Measurements from ENCODE around the gene AP3S1. TPM values are rescaled to one million over a fixed set of nuclear protein-coding genes. Genes with fewer than 3 reads are reported as not detected.

The AP3S1 gene
- total RNA-seq, 1 donor from 2014 or later, result 220 TPM

GRCh38 chr5:115825948-115826347 is 15.8 kb upstream of the AP3S1 start:
- DNase-seq, result no peak

- DNase-seq, result no peak
These were observed 11.8 kb upstream of the AP3S1 start for GRCh38 chr5:115829913-115830312.

- DNase-seq, result no peak
These were observed 10.5 kb upstream of the AP3S1 start for GRCh38 chr5:115831163-115831768.

- no peak for DNase-seq
These were observed 6.3 kb upstream of the AP3S1 start for GRCh38 chr5:115835481-115835880.

DNA sequence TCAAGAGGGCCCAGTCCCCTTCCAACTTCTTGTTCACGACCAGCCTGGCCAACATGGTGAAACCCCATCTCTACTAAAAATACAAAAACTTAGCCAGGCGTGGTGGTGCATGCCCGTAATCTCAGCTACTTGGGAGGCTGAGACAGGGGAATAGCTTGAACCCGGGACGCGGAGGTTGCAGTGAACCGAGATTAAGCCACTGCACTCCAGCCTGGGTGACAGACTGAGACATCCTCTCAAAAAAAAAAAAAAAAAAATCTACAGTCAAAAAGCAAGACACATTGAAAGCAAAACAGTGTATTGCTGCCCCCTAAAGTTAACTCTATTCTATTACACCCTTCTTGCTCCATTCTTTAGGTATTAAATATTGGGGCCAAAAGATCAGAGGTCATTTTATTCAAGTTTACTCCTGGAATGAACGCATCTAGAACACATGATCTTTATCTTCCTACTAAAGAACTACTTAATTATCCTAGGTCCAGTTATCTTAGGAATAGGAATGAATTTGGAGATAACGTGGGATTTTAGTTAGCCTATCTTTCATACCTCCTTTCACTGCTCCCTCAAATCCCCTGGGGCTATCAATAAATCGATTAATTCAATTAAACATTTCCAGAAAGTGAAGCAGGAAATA is 2.7 kb upstream of the AP3S1 start:
- no peak for DNase-seq

- DNase-seq, result no peak
These were observed 862 bp upstream of the AP3S1 start for GRCh38 chr5:115840873-115841272.

- no peak for DNase-seq
These were observed 577 bp downstream of the AP3S1 start for GRCh38 chr5:115842089-115842935.

DNA sequence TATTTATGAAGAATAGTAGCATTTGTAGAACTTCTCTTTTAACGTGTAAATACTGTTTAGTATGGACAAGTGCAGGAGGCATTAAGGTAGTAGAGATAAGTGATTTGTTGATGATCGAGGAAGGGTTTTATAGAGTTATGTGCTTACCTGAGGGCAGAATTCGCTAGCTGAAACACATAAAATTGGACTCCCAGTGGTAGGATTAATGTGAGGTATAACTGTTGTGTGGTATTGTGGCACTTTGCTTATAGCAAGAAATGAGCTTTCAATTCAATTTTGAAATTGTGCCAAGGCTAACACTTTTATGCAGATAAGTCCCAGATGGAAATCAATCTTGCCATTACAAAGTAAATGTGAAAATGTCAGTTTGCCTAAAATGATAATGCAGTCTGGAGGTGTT is 1.2 kb downstream of the AP3S1 start:
- no peak for DNase-seq

- no peak for DNase-seq
These were observed 1.9 kb downstream of the AP3S1 start for GRCh38 chr5:115843444-115844130.

GRCh38 chr5:115844321-115844817 is 2.6 kb downstream of the AP3S1 start:
- no peak for DNase-seq

GRCh38 chr5:115847290-115847689 is 5.6 kb downstream of the AP3S1 start:
- no peak for DNase-seq

- DNase-seq, result no peak
These were observed 7.6 kb downstream of the AP3S1 start for GRCh38 chr5:115849258-115849798.

DNA sequence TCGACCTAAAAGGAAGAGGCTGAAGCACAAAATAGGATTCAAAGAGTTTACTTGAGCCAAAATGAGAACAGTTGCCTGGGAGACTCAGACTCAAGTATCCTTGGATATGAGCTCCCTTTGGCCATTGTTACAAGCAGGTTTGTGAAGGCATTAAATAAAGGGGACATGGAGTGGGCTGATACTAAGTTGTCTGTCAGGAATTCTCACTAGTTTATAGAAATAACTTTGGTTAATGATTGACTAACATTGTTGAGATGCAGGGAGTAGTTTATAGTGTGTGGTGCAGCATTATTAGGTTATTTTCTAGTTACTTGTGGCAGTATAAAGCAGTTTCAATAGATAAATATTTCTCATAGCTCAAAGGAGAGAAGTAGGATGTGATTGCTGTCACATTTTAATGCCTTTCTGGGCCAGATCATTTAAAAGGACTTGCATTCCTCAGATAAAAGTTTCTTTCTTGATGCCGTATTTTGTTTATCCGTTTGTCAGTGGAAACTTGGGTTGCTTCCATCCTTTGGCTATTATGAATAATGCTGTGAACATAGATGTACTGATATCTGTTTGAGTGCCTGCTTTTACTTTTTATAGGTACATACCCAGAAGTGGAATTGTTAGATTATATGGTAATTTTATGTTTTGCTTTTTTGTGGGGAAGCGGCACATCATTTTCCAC is 9.1 kb downstream of the AP3S1 start:
- no peak for DNase-seq

- no peak for DNase-seq
These were observed 12.4 kb downstream of the AP3S1 start for GRCh38 chr5:115854139-115854538.

DNA sequence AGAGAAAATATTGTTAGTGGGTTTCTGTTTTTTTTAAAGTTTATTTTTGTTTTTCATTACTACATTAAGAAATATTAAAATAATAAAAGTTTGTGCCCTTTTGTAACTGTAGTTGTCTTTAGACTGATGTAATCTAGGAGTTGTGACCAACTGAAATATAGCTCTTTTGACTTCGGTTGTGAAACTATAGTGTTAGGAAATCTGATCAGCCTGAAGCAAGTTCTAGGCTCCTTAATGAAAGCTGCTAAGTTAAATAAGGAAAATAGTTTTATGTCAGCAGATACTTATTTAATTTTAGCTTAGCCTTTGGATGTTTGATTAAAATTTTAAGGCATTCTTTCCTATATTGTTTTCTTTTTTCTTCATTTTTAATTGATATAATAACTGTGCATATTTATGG is 14.2 kb downstream of the AP3S1 start:
- DNase-seq, result no peak

DNA sequence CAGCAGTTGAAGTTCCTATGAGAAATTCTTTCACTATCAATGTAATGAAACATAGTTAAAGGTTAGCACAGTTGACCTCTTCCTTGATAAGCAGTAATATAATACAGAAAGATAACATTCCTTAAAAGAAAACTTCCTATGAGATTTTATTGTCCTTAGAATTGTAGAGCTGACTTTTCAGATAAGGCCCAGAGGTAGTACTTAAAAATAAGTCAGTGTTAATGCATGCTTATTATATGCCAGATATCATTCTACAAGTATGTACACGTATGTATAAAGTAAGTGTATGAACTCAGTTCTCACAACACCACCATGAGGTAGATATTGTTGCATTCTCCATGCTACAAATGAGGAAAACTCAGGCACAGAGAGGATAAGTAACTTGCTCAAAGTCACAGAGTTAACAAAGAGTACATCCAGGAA is 15.3 kb downstream of the AP3S1 start:
- no peak for DNase-seq

DNA sequence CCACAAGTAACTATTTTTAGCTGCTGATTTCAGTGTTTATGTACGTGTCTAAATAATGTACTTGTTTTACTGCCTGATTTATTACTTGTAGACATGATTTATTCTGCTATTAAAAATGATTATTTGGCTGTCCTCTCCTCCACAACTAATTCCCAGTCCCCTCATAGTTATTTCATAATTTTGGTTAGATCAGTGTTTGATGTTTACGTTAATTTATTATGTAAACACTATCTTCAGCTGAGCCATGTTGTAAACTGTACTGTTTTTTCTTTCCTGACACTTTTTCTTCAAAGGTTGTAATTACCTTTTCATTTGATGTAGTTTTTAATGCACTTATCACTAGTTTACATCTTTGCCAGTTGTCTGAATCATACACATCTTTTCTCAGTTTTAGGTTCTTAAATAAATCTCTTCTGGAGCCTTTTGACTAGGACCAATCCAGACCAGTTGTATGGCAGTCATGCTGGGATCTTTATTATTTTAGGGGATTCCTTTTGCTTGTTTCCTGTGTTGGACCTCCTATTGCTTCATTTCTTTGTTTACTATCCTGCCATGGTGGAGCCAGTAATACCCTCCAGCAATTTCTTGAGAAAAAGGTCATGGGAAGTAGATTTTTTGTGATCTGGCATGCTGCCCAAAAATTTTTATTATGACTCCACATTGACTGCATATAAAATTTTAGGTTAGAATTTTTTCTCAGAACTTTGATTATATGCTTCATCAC is 16.1 kb downstream of the AP3S1 start:
- DNase-seq, result no peak

- no peak for DNase-seq
These were observed 16.7 kb downstream of the AP3S1 start for GRCh38 chr5:115858396-115858795.

- no peak for DNase-seq
These were observed 17.6 kb downstream of the AP3S1 start for GRCh38 chr5:115859378-115859777.

DNA sequence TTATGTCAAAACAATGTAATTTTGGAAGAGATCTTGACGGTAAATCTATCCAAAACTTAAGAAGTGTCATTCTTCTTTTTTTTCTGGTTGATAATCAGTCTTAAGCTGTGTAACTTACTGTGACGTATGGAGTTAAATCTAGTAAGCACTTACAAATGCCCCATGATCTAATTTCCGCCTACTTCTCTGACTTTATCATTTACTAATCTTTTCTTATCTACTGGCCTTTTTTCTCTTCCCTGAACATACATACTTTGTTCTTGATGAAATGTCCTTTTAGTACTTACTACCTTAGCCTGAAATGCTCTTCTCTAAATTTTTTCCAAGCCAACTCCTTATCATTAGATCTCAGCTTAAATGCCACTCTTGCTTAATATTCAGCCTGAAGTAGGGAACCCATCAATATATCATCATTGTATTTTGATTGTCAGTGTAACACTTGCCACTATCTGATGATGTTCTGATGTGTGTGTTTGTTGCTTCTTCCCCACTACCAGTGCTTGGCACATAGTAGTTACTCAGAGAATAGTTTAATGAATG is 27.6 kb downstream of the AP3S1 start:
- no peak for DNase-seq

DNA sequence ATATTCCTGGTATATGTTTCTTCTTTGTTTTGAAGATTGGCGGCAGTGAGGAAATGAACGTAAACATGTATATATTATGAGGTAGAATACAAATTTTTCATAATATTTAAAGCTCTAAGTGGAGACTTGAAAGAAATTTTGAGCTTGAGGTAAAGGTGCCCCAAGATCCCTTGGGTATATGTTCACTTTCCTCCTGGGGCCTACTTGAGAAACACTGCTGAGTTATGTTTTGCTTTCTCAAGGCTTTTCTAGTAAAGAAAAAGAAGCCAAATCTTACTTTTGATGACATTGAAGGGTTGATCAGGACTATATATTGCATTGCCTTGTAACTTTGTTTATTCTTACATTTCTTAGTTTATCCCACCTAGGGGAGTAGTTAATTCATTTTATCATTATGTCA is 30.7 kb downstream of the AP3S1 start:
- DNase-seq, result no peak

All from occipital lobe (tissue), 2 donors.